K562 (cell line): ENCODE data around the gene DESI2. TPM values are rescaled to one million over a fixed set of nuclear protein-coding genes. Genes with fewer than 3 reads are reported as not detected.

Source experiments
- BCL6 ChIP-seq: fragments of 250-450 bp; sonication (Bioruptor Pico); IDR thresholded peaks from 2 replicates; pipeline ENCODE4 v1.4.0; 2020
- CREB3 ChIP-seq: fragments of 450-650 bp; conservative IDR thresholded peaks from 2 replicates; pipeline ENCODE4 v1.6.1; 2016; ENCODE audit warnings: missing genetic modification characterization, low read depth, mild to moderate bottlenecking, missing compliant biosample characterization, moderate library complexity
- ELF1 ChIP-seq: fragments of 200-800 bp; sonication (Bioruptor generic); IDR thresholded peaks from 2 replicates; pipeline ENCODE4 v1.6.1; 2016; ENCODE audit warnings: missing genetic modification characterization, missing compliant biosample characterization
- KLF1 ChIP-seq: fragments of 450-650 bp; IDR thresholded peaks from 2 replicates; pipeline ENCODE4 v1.6.1; 2016; ENCODE audit warnings: missing genetic modification characterization, missing compliant biosample characterization
- KLF6 ChIP-seq: fragments of 250-450 bp; sonication (Bioruptor Pico); IDR thresholded peaks from 2 replicates; pipeline ENCODE4 v1.4.0; 2020; ENCODE audit warnings: mild to moderate bottlenecking, moderate library complexity, borderline replicate concordance
- NELFE ChIP-seq: IDR thresholded peaks from 2 replicates; pipeline ENCODE4 v1.6.1; 2011; ENCODE audit warnings: mild to moderate bottlenecking; ENCODE audit not compliant: insufficient read depth, insufficient read length
- NFXL1 ChIP-seq: fragments of 450-650 bp; formaldehyde crosslinking; IDR thresholded peaks from 2 replicates; pipeline ENCODE4 v1.4.0; 2021; ENCODE audit warnings: mild to moderate bottlenecking
- NFYB ChIP-seq: IDR thresholded peaks from 2 replicates; pipeline ENCODE4 v1.6.1; 2011; ENCODE audit warnings: mild to moderate bottlenecking, moderate library complexity; ENCODE audit not compliant: insufficient read length; ENCODE audit errors: extremely low read depth
- NR2F6 ChIP-seq: fragments of 450-650 bp; formaldehyde crosslinking; IDR thresholded peaks from 2 replicates; pipeline ENCODE4 v1.4.0; 2020; ENCODE audit warnings: mild to moderate bottlenecking
- POLR2H ChIP-seq: IDR thresholded peaks from 2 replicates; pipeline ENCODE4 v1.6.1; 2016; ENCODE audit warnings: missing genetic modification characterization, low read depth, mild to moderate bottlenecking, control low read depth, missing compliant biosample characterization, moderate library complexity
- POLR3G ChIP-seq: IDR thresholded peaks from 2 replicates; pipeline ENCODE4 v1.6.1; 2011; ENCODE audit not compliant: insufficient read length, insufficient replicate concordance; ENCODE audit errors: extremely low read depth
- PPARD ChIP-seq: fragments of 250-450 bp; sonication (Bioruptor Pico); IDR thresholded peaks from 2 replicates; pipeline ENCODE4 v1.8.0; 2022; ENCODE audit warnings: inconsistent platforms, mild to moderate bottlenecking, moderate library complexity
- PYGO2 ChIP-seq: fragments of 450-650 bp; IDR thresholded peaks from 2 replicates; pipeline ENCODE4 v1.6.1; 2016; ENCODE audit warnings: mild to moderate bottlenecking, missing genetic modification characterization, moderate library complexity, missing compliant biosample characterization
- RBFOX2 ChIP-seq: fragments of 200-400 bp; formaldehyde crosslinking; IDR thresholded peaks from 2 replicates; pipeline ENCODE4 v1.6.1; 2017; ENCODE audit warnings: low read depth, mild to moderate bottlenecking, low read length, moderate library complexity
- RFX5 ChIP-seq: IDR thresholded peaks from 2 replicates; pipeline ENCODE4 v1.6.1; 2011; ENCODE audit warnings: low read depth, mild to moderate bottlenecking, improper control_type of control experiment, low read length
- SAFB2 ChIP-seq: fragments of 200-400 bp; formaldehyde crosslinking; IDR thresholded peaks from 2 replicates; pipeline ENCODE4 v1.6.1; 2018; ENCODE audit warnings: borderline replicate concordance, low read length, low read depth, moderate library complexity; ENCODE audit not compliant: severe bottlenecking
- SMAD4 ChIP-seq: fragments of 250-450 bp; sonication (Bioruptor Pico); conservative IDR thresholded peaks from 2 replicates; pipeline ENCODE4 v1.8.0; 2021; ENCODE audit warnings: inconsistent platforms, mild to moderate bottlenecking, moderate library complexity
- SPI1 ChIP-seq: IDR thresholded peaks from 2 replicates; pipeline ENCODE4 v1.6.1; 2011; ENCODE audit warnings: low read depth, low read length, control low read depth, borderline replicate concordance
- TGIF2 ChIP-seq: sonication (generic); formaldehyde crosslinking; IDR thresholded peaks from 2 replicates; pipeline ENCODE4 v1.8.1; 2022; ENCODE audit warnings: mild to moderate bottlenecking, missing genetic modification reagents, moderate library complexity
- ZNF134 ChIP-seq: fragments of 250-450 bp; sonication (Bioruptor Pico); conservative IDR thresholded peaks from 2 replicates; pipeline ENCODE4 v1.4.0; 2020
- ZNF766 ChIP-seq: fragments of 200-800 bp; sonication (Bioruptor generic); conservative IDR thresholded peaks from 2 replicates; pipeline ENCODE4 v1.6.1; 2016; ENCODE audit warnings: missing genetic modification characterization, missing compliant biosample characterization
- ZSCAN32 ChIP-seq: fragments of 450-650 bp; formaldehyde crosslinking; IDR thresholded peaks from 2 replicates; pipeline ENCODE4 v1.4.0; 2020; ENCODE audit warnings: mild to moderate bottlenecking, moderate library complexity
- polyA plus RNA-seq, 8 experiments: library from polyadenylated mRNA; depleted of rRNA in 4 of 8; stranded (reverse) in 5 of 8; unstranded in 3 of 8; fragments of >200 nt; fragmentation: Nextera tagmentation in 2 of 8; fragmentation: Illumina TruSeq in 1 of 8; extraction: Ambion mirVana in 2 of 8; extraction: Trizol in 1 of 8; gene quantifications; 2 replicates each; pipeline versions ENCODE4 v1.2.1 to v1.2.3, GENCODE V29; 2011 to 2014; ENCODE audit warnings: inconsistent platforms in 1 of 8, missing spikeins in 1 of 8
- total RNA-seq, 7 experiments: library from RNA; depleted of rRNA in 6 of 7; stranded (reverse); fragments of >200 nt in 6 of 7; fragmentation: Illumina TruSeq in 2 of 7; extraction: Trizol in 2 of 7; gene quantifications; 2 replicates each; pipeline versions ENCODE4 v1.2.1 to v1.2.3, GENCODE V29; 2011 to 2021; ENCODE audit warnings: low replicate concordance in 1 of 7
- TF ChIP-seq, protein P1 (sequence below): sonication (generic); formaldehyde crosslinking; IDR thresholded peaks from 2 replicates; pipeline ENCODE4 v1.8.0; 2022; ENCODE audit warnings: mild to moderate bottlenecking, missing genetic modification reagents, borderline replicate concordance
- TF ChIP-seq, protein P2 (sequence below): fragments of 200-800 bp; sonication (Bioruptor generic); IDR thresholded peaks from 2 replicates; pipeline ENCODE4 v1.6.1; 2017; ENCODE audit warnings: missing genetic modification characterization, missing compliant biosample characterization

DESI2 gene
- total and polyA plus RNA-seq, 9 of the 15 experiments (the other 6 are each of a cell fraction or from before 2014, with no cell fraction given), result 17.4 to 59.4 (median 38.4) TPM

- TF ChIP-seq NFXL1 (CRISPR knock-in tag), result 0 out of 2 replicates have a peak, but pooled peaks have one; percentile 9
- peak; percentile 92 for TF ChIP-seq POLR2H
- TF ChIP-seq NR2F6 (CRISPR knock-in tag), result 0 out of 2 replicates have a peak, but pooled peaks have one; percentile 58
- TF ChIP-seq, protein P1, sequence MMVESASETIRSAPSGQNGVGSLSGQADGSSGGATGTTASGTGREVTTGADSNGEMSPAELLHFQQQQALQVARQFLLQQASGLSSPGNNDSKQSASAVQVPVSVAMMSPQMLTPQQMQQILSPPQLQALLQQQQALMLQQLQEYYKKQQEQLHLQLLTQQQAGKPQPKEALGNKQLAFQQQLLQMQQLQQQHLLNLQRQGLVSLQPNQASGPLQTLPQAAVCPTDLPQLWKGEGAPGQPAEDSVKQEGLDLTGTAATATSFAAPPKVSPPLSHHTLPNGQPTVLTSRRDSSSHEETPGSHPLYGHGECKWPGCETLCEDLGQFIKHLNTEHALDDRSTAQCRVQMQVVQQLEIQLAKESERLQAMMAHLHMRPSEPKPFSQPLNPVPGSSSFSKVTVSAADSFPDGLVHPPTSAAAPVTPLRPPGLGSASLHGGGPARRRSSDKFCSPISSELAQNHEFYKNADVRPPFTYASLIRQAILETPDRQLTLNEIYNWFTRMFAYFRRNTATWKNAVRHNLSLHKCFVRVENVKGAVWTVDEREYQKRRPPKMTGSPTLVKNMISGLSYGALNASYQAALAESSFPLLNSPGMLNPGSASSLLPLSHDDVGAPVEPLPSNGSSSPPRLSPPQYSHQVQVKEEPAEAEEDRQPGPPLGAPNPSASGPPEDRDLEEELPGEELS (CRISPR knock-in tag), result 0 out of 2 replicates have a peak, but pooled peaks have one; percentile 16
- TF ChIP-seq CREB3 (tag), result no peak; the same call in 1 of the 2 replicates
- no peak for TF ChIP-seq ZSCAN32
- TF ChIP-seq ZNF766, result peak; percentile 95
- TF ChIP-seq, protein P2, sequence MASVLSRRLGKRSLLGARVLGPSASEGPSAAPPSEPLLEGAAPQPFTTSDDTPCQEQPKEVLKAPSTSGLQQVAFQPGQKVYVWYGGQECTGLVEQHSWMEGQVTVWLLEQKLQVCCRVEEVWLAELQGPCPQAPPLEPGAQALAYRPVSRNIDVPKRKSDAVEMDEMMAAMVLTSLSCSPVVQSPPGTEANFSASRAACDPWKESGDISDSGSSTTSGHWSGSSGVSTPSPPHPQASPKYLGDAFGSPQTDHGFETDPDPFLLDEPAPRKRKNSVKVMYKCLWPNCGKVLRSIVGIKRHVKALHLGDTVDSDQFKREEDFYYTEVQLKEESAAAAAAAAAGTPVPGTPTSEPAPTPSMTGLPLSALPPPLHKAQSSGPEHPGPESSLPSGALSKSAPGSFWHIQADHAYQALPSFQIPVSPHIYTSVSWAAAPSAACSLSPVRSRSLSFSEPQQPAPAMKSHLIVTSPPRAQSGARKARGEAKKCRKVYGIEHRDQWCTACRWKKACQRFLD (CRISPR knock-in tag), result peak; percentile 82; the same call in 1 of the 2 replicates
- no peak for TF ChIP-seq PPARD (CRISPR knock-in tag)
- TF ChIP-seq PYGO2 (tag), result no peak
- TF ChIP-seq ELF1 (tag), result peak; percentile 80
- TF ChIP-seq SMAD4, result peak; percentile 95
- TF ChIP-seq POLR3G, result no peak
- TF ChIP-seq BCL6 (CRISPR knock-in tag), result no peak
- peak; percentile 99 for TF ChIP-seq RBFOX2
- no peak; the same call in 1 of the 2 replicates for TF ChIP-seq ZNF134 (CRISPR knock-in tag)
- 0 out of 2 replicates have a peak, but pooled peaks have one; percentile 20 for TF ChIP-seq SPI1
- TF ChIP-seq KLF6 (CRISPR knock-in tag), result no peak
- TF ChIP-seq KLF1 (tag), result peak; percentile 81; the same call in 1 of the 2 replicates
- TF ChIP-seq NELFE, result no peak
- no peak for TF ChIP-seq RFX5
- TF ChIP-seq SAFB2, result no peak
- TF ChIP-seq TGIF2 (CRISPR knock-in tag), result peak; percentile 91
- TF ChIP-seq NFYB, result no peak
Observed at GRCh38 chr1:244652623-244653438, at the start of gene DESI2 (continued).
